Measurements from ENCODE around the gene ASTN2. TPM values are rescaled to one million over a fixed set of nuclear protein-coding genes. Genes with fewer than 3 reads are reported as not detected.

ASTN2 gene
- polyA plus RNA-seq, 4 donors, result 3.0 to 15.2 (median 3.7) TPM

GRCh38 chr9:116941266-116941665 lies 473.6 kb downstream of the ASTN2 start:
- DNase-seq (no peak), FAIRE-seq (no peak)
- Histone ChIP-seq H3K9me3 (ENCODE audit: control insufficient read depth in 2 of 2, insufficient read depth in 1 of 2, low read depth in 1 of 2, low read length in 1 of 2) (no peaks in the 10 kb centered on the region), H3K27me3 (ENCODE audit: control insufficient read depth in 3 of 3, insufficient read depth in 3 of 3, low read length in 3 of 3) (no peaks in the 10 kb centered on the region), H3K4me1 (ENCODE audit: control insufficient read depth in 3 of 3, insufficient read depth in 2 of 3, low read depth in 1 of 3, low read length in 2 of 3) (no peaks in the 10 kb centered on the region), H3K4me3 (ENCODE audit: low read depth in 1 of 3, low read length in 3 of 3) (no peak overlapping the region), H3K36me3 (ENCODE audit: control insufficient read depth in 3 of 3, insufficient read depth in 2 of 3, low read depth in 1 of 3, low read length in 3 of 3) (no peaks in the 10 kb centered on the region), H3K27ac (ENCODE audit: low read depth in 1 of 3, low read length in 2 of 3) (no peak overlapping the region)

DNA sequence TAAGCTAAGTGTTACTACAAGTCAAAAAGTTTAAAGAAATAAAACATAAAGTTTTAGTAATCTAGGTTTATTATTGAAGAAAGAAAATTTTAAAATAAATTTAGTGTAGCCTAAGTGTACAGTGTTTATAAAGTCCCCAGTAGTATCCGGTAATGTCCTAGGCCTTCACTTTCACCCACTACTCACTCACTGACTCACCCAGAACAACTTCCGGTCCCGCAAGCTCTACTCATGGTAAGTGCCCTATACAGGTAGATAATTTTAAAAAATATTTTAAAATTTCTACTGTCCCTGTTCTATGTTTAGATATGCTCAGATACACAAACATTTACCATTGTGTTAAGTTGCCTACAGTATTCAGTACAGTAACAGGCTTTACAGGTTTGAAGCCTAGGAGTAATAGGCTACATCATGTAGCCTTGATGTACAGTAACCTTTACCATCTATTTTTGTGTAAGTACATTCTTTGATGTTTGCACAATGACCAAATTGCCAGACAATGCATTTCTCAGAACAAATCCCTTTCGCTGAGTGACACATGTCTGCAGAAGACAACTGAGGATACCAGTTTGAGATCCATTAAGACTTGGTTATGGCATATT lies 474.1 kb downstream of the ASTN2 start:
- no peaks in the 10 kb centered on the region for H3K36me3 ChIP-seq (ENCODE audit: control insufficient read depth in 3 of 3, insufficient read depth in 2 of 3, low read depth in 1 of 3, low read length in 3 of 3)
- H3K27me3 ChIP-seq (ENCODE audit: control insufficient read depth in 3 of 3, insufficient read depth in 3 of 3, low read length in 3 of 3), result no peaks in the 10 kb centered on the region
- no peaks in the 10 kb centered on the region for H3K4me1 ChIP-seq (ENCODE audit: control insufficient read depth in 3 of 3, insufficient read depth in 2 of 3, low read depth in 1 of 3, low read length in 2 of 3)
- 90 to 98% (median 92%) methylated on average over 4 of the region's 4 CpGs for WGBS, 3 donors
- no peak overlapping the region for H3K4me3 ChIP-seq (ENCODE audit: low read depth in 1 of 3, low read length in 3 of 3)
- no peaks in the 10 kb centered on the region for H3K9me3 ChIP-seq (ENCODE audit: control insufficient read depth in 2 of 2, insufficient read depth in 1 of 2, low read depth in 1 of 2, low read length in 1 of 2)
- no peak overlapping the region for H3K27ac ChIP-seq (ENCODE audit: low read depth in 1 of 3, low read length in 2 of 3)
- DNase-seq, result no peak
- FAIRE-seq, result no peak

DNA sequence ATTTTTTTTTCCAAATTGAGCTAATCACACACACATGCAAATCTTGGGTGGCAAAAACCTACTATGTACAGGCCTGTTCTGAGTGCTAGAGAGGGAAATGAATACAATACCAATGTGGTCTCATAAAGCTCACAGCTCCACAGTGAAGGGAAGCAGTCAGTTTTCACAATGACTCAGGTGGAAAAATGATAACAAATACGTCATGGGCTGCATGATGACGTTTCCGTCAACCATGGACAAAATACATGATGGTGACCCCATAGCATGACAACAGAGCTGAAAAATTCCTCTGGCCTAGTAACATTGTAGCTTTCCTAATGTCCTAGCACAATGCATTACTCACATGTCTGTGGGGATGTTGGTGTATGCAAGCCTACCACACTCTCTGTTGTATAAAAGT lies 475.2 kb downstream of the ASTN2 start:
- no peaks in the 10 kb centered on the region for H3K4me1 ChIP-seq (ENCODE audit: control insufficient read depth in 3 of 3, insufficient read depth in 2 of 3, low read depth in 1 of 3, low read length in 2 of 3)
- H3K27ac ChIP-seq (ENCODE audit: low read depth in 1 of 3, low read length in 2 of 3), result no peak overlapping the region
- FAIRE-seq (no peak), DNase-seq (no peak)
- 81 to 90% (median 85%) methylated on average over 3 of the region's 3 CpGs for WGBS, 3 donors
- H3K36me3 ChIP-seq (ENCODE audit: control insufficient read depth in 3 of 3, insufficient read depth in 2 of 3, low read depth in 1 of 3, low read length in 3 of 3), result no peaks in the 10 kb centered on the region
- no peaks in the 10 kb centered on the region for H3K27me3 ChIP-seq (ENCODE audit: control insufficient read depth in 3 of 3, insufficient read depth in 3 of 3, low read length in 3 of 3)
- H3K9me3 ChIP-seq (ENCODE audit: control insufficient read depth in 2 of 2, insufficient read depth in 1 of 2, low read depth in 1 of 2, low read length in 1 of 2), result no peaks in the 10 kb centered on the region
- H3K4me3 ChIP-seq (ENCODE audit: low read depth in 1 of 3, low read length in 3 of 3), result no peak overlapping the region

DNA sequence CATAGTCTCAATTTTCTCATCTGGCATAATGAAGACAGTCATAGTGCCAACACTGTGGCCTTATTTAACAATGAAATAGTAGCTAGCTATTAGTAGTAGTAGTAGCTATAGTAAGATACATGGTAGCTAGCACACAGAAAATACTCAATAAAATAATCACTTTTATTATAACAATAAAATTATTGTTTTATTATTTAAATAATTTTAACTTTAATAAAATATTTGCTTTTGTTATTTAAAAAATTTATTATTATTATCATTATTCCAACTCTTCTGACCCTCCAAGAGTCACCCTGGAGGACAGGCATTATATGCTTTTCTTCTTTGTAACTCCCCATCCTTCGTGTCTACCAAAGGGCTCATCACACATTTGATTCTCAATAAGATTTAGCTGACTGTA lies 475.7 kb downstream of the ASTN2 start:
- DNase-seq (no peak), FAIRE-seq (no peak)
- Histone ChIP-seq H3K36me3 (ENCODE audit: control insufficient read depth in 3 of 3, insufficient read depth in 2 of 3, low read depth in 1 of 3, low read length in 3 of 3) (no peaks in the 10 kb centered on the region), H3K4me3 (ENCODE audit: low read depth in 1 of 3, low read length in 3 of 3) (no peak overlapping the region), H3K9me3 (ENCODE audit: control insufficient read depth in 2 of 2, insufficient read depth in 1 of 2, low read depth in 1 of 2, low read length in 1 of 2) (no peaks in the 10 kb centered on the region), H3K27me3 (ENCODE audit: control insufficient read depth in 3 of 3, insufficient read depth in 3 of 3, low read length in 3 of 3) (no peaks in the 10 kb centered on the region), H3K27ac (ENCODE audit: low read depth in 1 of 3, low read length in 2 of 3) (no peak overlapping the region), H3K4me1 (ENCODE audit: control insufficient read depth in 3 of 3, insufficient read depth in 2 of 3, low read depth in 1 of 3, low read length in 2 of 3) (no peaks in the 10 kb centered on the region)
- 54 to 83% (median 57%) methylated on average over 1 of the region's 1 CpG for WGBS, 3 donors

GRCh38 chr9:116937361-116937760 lies 477.5 kb downstream of the ASTN2 start:
- no peaks in the 10 kb centered on the region for H3K9me3 ChIP-seq (ENCODE audit: control insufficient read depth in 2 of 2, insufficient read depth in 1 of 2, low read depth in 1 of 2, low read length in 1 of 2)
- H3K4me3 ChIP-seq (ENCODE audit: low read depth in 1 of 3, low read length in 3 of 3), result no peak overlapping the region
- no peak overlapping the region for H3K27ac ChIP-seq (ENCODE audit: low read depth in 1 of 3, low read length in 2 of 3)
- FAIRE-seq, result no peak
- no peaks in the 10 kb centered on the region for H3K36me3 ChIP-seq (ENCODE audit: control insufficient read depth in 3 of 3, insufficient read depth in 2 of 3, low read depth in 1 of 3, low read length in 3 of 3)
- no peaks in the 10 kb centered on the region for H3K4me1 ChIP-seq (ENCODE audit: control insufficient read depth in 3 of 3, insufficient read depth in 2 of 3, low read depth in 1 of 3, low read length in 2 of 3)
- DNase-seq, result no peak
- no peaks in the 10 kb centered on the region for H3K27me3 ChIP-seq (ENCODE audit: control insufficient read depth in 3 of 3, insufficient read depth in 3 of 3, low read length in 3 of 3)

GRCh38 chr9:116935149-116935897 lies 479.5 kb downstream of the ASTN2 start:
- 38 to 50% (median 41%) methylated on average over 5 of the region's 5 CpGs for WGBS, 3 donors
- Histone ChIP-seq H3K27ac (ENCODE audit: low read depth in 1 of 3, low read length in 2 of 3) (no peak overlapping the region), H3K9me3 (ENCODE audit: control insufficient read depth in 2 of 2, insufficient read depth in 1 of 2, low read depth in 1 of 2, low read length in 1 of 2) (no peaks in the 10 kb centered on the region), H3K27me3 (ENCODE audit: control insufficient read depth in 3 of 3, insufficient read depth in 3 of 3, low read length in 3 of 3) (no peaks in the 10 kb centered on the region), H3K36me3 (ENCODE audit: control insufficient read depth in 3 of 3, insufficient read depth in 2 of 3, low read depth in 1 of 3, low read length in 3 of 3) (no peaks in the 10 kb centered on the region), H3K4me3 (ENCODE audit: low read depth in 1 of 3, low read length in 3 of 3) (no peak overlapping the region), H3K4me1 (ENCODE audit: control insufficient read depth in 3 of 3, insufficient read depth in 2 of 3, low read depth in 1 of 3, low read length in 2 of 3) (no peaks in the 10 kb centered on the region)
- DNase-seq (no peak), FAIRE-seq (no peak)

DNA sequence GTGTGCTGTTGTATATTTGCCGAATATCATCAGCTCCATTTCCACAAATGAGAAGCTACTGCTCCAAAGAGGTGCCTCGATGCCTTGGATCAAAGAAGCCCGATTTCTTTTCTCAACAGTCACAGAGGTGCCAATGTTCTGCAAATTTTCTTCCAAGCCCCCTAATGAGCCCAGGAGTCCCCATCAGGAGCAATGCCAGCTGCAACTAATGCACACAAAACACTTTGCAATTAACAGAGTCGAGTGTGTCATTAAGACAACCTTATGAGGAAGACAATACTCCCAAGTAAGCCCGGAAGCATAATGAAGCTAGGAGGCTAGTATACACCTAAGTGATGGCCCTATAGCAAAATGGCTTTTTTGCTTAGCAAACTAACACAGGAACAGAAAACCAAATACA lies 480.7 kb downstream of the ASTN2 start:
- Histone ChIP-seq H3K4me1 (ENCODE audit: control insufficient read depth in 3 of 3, insufficient read depth in 2 of 3, low read depth in 1 of 3, low read length in 2 of 3) (no peaks in the 10 kb centered on the region), H3K27me3 (ENCODE audit: control insufficient read depth in 3 of 3, insufficient read depth in 3 of 3, low read length in 3 of 3) (peaks cover 0 to 2% (median 0%) of the 10 kb centered on the region in 3 donors), H3K4me3 (ENCODE audit: low read depth in 1 of 3, low read length in 3 of 3) (no peak overlapping the region), H3K27ac (ENCODE audit: low read depth in 1 of 3, low read length in 2 of 3) (no peak overlapping the region), H3K36me3 (ENCODE audit: control insufficient read depth in 3 of 3, insufficient read depth in 2 of 3, low read depth in 1 of 3, low read length in 3 of 3) (no peaks in the 10 kb centered on the region), H3K9me3 (ENCODE audit: control insufficient read depth in 2 of 2, insufficient read depth in 1 of 2, low read depth in 1 of 2, low read length in 1 of 2) (no peaks in the 10 kb centered on the region)
- 70 to 80% (median 75%) methylated on average over 5 of the region's 5 CpGs for WGBS, 3 donors
- no peak for FAIRE-seq
- DNase-seq, result no peak

- no peaks in the 10 kb centered on the region for H3K36me3 ChIP-seq (ENCODE audit: control insufficient read depth in 3 of 3, insufficient read depth in 2 of 3, low read depth in 1 of 3, low read length in 3 of 3)
- no peaks in the 10 kb centered on the region for H3K4me1 ChIP-seq (ENCODE audit: control insufficient read depth in 3 of 3, insufficient read depth in 2 of 3, low read depth in 1 of 3, low read length in 2 of 3)
- 49 to 82% (median 75%) methylated on average over 2 of the region's 2 CpGs for WGBS, 3 donors
- no peak for DNase-seq
- no peak for FAIRE-seq
- peaks cover 0 to 2% (median 0%) of the 10 kb centered on the region in 3 donors for H3K27me3 ChIP-seq (ENCODE audit: control insufficient read depth in 3 of 3, insufficient read depth in 3 of 3, low read length in 3 of 3)
- H3K4me3 ChIP-seq (ENCODE audit: low read depth in 1 of 3, low read length in 3 of 3), result no peak overlapping the region
- H3K9me3 ChIP-seq (ENCODE audit: control insufficient read depth in 2 of 2, insufficient read depth in 1 of 2, low read depth in 1 of 2, low read length in 1 of 2), result no peaks in the 10 kb centered on the region
- H3K27ac ChIP-seq (ENCODE audit: low read depth in 1 of 3, low read length in 2 of 3), result no peak overlapping the region
Observed at GRCh38 chr9:116933251-116933650, 481.6 kb downstream of the ASTN2 start.

DNA sequence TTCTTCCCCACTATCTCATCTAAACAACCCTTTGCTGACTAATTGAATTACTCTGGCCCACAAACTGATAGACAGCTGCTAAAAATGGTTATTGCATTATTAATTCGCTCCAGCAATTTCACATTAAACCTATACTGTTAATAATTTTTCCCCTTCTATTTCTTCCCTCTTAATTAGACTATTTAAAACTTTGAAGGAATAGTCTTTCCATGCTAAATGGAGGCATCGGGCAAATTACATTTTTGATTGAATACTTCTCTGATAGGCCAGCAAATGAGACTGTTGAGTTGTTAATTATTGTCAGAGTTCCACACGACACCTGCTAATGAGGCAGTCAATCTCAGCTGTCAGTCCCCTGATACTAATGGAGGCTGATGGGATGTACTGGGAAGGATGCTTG lies 485.2 kb downstream of the ASTN2 start:
- Histone ChIP-seq H3K4me3 (ENCODE audit: low read depth in 1 of 3, low read length in 3 of 3) (no peak overlapping the region), H3K4me1 (ENCODE audit: control insufficient read depth in 3 of 3, insufficient read depth in 2 of 3, low read depth in 1 of 3, low read length in 2 of 3) (no peaks in the 10 kb centered on the region), H3K9me3 (ENCODE audit: control insufficient read depth in 2 of 2, insufficient read depth in 1 of 2, low read depth in 1 of 2, low read length in 1 of 2) (no peaks in the 10 kb centered on the region), H3K27ac (ENCODE audit: low read depth in 1 of 3, low read length in 2 of 3) (no peak overlapping the region), H3K36me3 (ENCODE audit: control insufficient read depth in 3 of 3, insufficient read depth in 2 of 3, low read depth in 1 of 3, low read length in 3 of 3) (no peaks in the 10 kb centered on the region), H3K27me3 (ENCODE audit: control insufficient read depth in 3 of 3, insufficient read depth in 3 of 3, low read length in 3 of 3) (peaks cover 0 to 2% (median 0%) of the 10 kb centered on the region in 3 donors)
- 40 to 63% (median 56%) methylated on average over 3 of the region's 3 CpGs for WGBS, 3 donors
- FAIRE-seq, result no peak
- DNase-seq, result no peak
